Liver (tissue), 3 donors: ENCODE measurements around the gene PBX4.

ENCODE experiments used
- CTCF ChIP-seq: fragments of 150-350 bp; IDR thresholded peaks from 2 replicates; pipeline ENCODE4 v1.5.1; 2017; ENCODE audit warnings: improper control_type of control experiment, low read depth, low read length; ENCODE audit not compliant: missing input control
- EGR1 ChIP-seq, 2 donors: IDR thresholded peaks; 2 replicates each; pipeline ENCODE4 v1.6.1; 2016 to 2018; ENCODE audit warnings: antibody characterized with exemption in 2 of 2, low read depth in 2 of 2
- GABPA ChIP-seq, 2 donors: IDR thresholded peaks in 1 of 2; conservative IDR thresholded peaks in 1 of 2; 2 replicates each; pipeline ENCODE4 v1.6.1; 2016; ENCODE audit warnings: antibody characterized with exemption in 2 of 2, mild to moderate bottlenecking in 1 of 2, moderate library complexity in 1 of 2
- JUND ChIP-seq, 2 donors: IDR thresholded peaks; 2 replicates each; pipeline ENCODE4 v1.6.1; 2016; ENCODE audit warnings: antibody characterized with exemption in 2 of 2
- MAX ChIP-seq: IDR thresholded peaks from 2 replicates; pipeline ENCODE4 v1.6.1; 2016; ENCODE audit warnings: antibody characterized with exemption
- NR2F2 ChIP-seq: IDR thresholded peaks from 2 replicates; pipeline ENCODE4 v1.6.1; 2016; ENCODE audit warnings: antibody characterized with exemption
- RAD21 ChIP-seq, 2 donors: IDR thresholded peaks; 2 replicates each; pipeline ENCODE4 v1.6.1; 2016; ENCODE audit warnings: antibody characterized with exemption in 2 of 2, mild to moderate bottlenecking in 2 of 2
- REST ChIP-seq: IDR thresholded peaks from 2 replicates; pipeline ENCODE4 v1.6.1; 2016; ENCODE audit warnings: antibody characterized with exemption, mild to moderate bottlenecking
- RXRA ChIP-seq, 2 donors: IDR thresholded peaks; 2 replicates each; pipeline ENCODE4 v1.6.1; 2017 to 2018; ENCODE audit warnings: antibody characterized with exemption in 2 of 2, mild to moderate bottlenecking in 1 of 2
- SP1 ChIP-seq: IDR thresholded peaks from 2 replicates; pipeline ENCODE4 v1.6.1; 2018; ENCODE audit warnings: antibody characterized with exemption, mild to moderate bottlenecking
- TAF1 ChIP-seq: conservative IDR thresholded peaks from 2 replicates; pipeline ENCODE4 v1.6.1; 2016; ENCODE audit warnings: antibody characterized with exemption, mild to moderate bottlenecking
- YY1 ChIP-seq: IDR thresholded peaks from 2 replicates; pipeline ENCODE4 v1.6.1; 2016; ENCODE audit warnings: antibody characterized with exemption, mild to moderate bottlenecking
- ZBTB33 ChIP-seq: IDR thresholded peaks from 2 replicates; pipeline ENCODE4 v1.6.1; 2016; ENCODE audit warnings: antibody characterized with exemption
- donor health status: healthy.
- donor health status: healthy.

GRCh38 chr19:19541616-19542015 lies 76.9 kb downstream of the PBX4 start:
- TF ChIP-seq CTCF (no peak), TAF1 (no peak), NR2F2 (no peak), REST (no peak), SP1 (no peak), YY1 (no peak), ZBTB33 (no peak), RAD21 (IDR thresholded peaks at IDR 0.05) (no peak), EGR1 (IDR thresholded peaks at IDR 0.05; ENCODE audit: low read depth in 2 of 2) (no peak), GABPA (IDR thresholded peaks at IDR 0.05 in 1 of 2, conservative IDR thresholded peaks at IDR 0.05 in 1 of 2) (no peak), MAX (no peak), JUND (IDR thresholded peaks at IDR 0.05) (no peak), RXRA (IDR thresholded peaks at IDR 0.05) (no peak)
